Measurements from ENCODE around the gene CHURC1. TPM values are rescaled to one million over a fixed set of nuclear protein-coding genes. Genes with fewer than 3 reads are reported as not detected.
A peak's percentile ranks its signal among the peaks of the same experiment; 100 is the strongest.

CHURC1 gene
- total RNA-seq, 1 donor from 2014 or later, result 44.4 TPM

- H3K4me1 Mint-ChIP-seq (ENCODE audit: low read depth), result peaks cover 3% of the 10 kb centered on the region
- no peak overlapping the region for H3K27ac Mint-ChIP-seq
- no peaks in the 10 kb centered on the region for H3K27me3 Mint-ChIP-seq (ENCODE audit: low read depth)
- H3K36me3 Mint-ChIP-seq (ENCODE audit: low read depth), result no peaks in the 10 kb centered on the region
- DNase-seq (ENCODE audit: low spot score), result no peak
- intact Hi-C loops (cut with micrococcal nuclease), result no loop called here
- H3K9me3 Mint-ChIP-seq, result no peaks in the 10 kb centered on the region
- H3K4me3 Mint-ChIP-seq (ENCODE audit: low read depth), result no peak overlapping the region
These were observed 42.6 kb downstream of the CHURC1 start for GRCh38 chr14:64956697-64957406.

- intact Hi-C loops (cut with micrococcal nuclease), result no loop called here
- Mint-ChIP-seq H3K4me1 (ENCODE audit: low read depth) (no peaks in the 10 kb centered on the region), H3K9me3 (no peaks in the 10 kb centered on the region), H3K36me3 (ENCODE audit: low read depth) (no peaks in the 10 kb centered on the region), H3K27ac (no peak overlapping the region), H3K4me3 (ENCODE audit: low read depth) (no peak overlapping the region), H3K27me3 (ENCODE audit: low read depth) (no peaks in the 10 kb centered on the region)
- no peak for DNase-seq (ENCODE audit: low spot score)
These were observed 43.9 kb downstream of the CHURC1 start for GRCh38 chr14:64958201-64958600.

GRCh38 chr14:64958743-64959142 is 44.5 kb downstream of the CHURC1 start:
- no peak for DNase-seq (ENCODE audit: low spot score)
- no peak overlapping the region for H3K27ac Mint-ChIP-seq
- H3K9me3 Mint-ChIP-seq, result no peaks in the 10 kb centered on the region
- H3K4me1 Mint-ChIP-seq (ENCODE audit: low read depth), result no peaks in the 10 kb centered on the region
- no peaks in the 10 kb centered on the region for H3K27me3 Mint-ChIP-seq (ENCODE audit: low read depth)
- intact Hi-C loops (cut with micrococcal nuclease), result no loop called here
- no peaks in the 10 kb centered on the region for H3K36me3 Mint-ChIP-seq (ENCODE audit: low read depth)
- H3K4me3 Mint-ChIP-seq (ENCODE audit: low read depth), result no peak overlapping the region

- Mint-ChIP-seq H3K4me1 (ENCODE audit: low read depth) (no peaks in the 10 kb centered on the region), H3K27ac (no peak overlapping the region), H3K27me3 (ENCODE audit: low read depth) (no peaks in the 10 kb centered on the region), H3K4me3 (ENCODE audit: low read depth) (no peak overlapping the region), H3K9me3 (no peaks in the 10 kb centered on the region), H3K36me3 (ENCODE audit: low read depth) (no peaks in the 10 kb centered on the region)
- no peak for DNase-seq (ENCODE audit: low spot score)
- intact Hi-C loops (cut with micrococcal nuclease), result no loop called here
These were observed 46.6 kb downstream of the CHURC1 start for GRCh38 chr14:64960762-64961276.

- no peaks in the 10 kb centered on the region for H3K36me3 Mint-ChIP-seq (ENCODE audit: low read depth)
- H3K4me3 Mint-ChIP-seq (ENCODE audit: low read depth), result no peak overlapping the region
- no peaks in the 10 kb centered on the region for H3K27me3 Mint-ChIP-seq (ENCODE audit: low read depth)
- no peak for DNase-seq (ENCODE audit: low spot score)
- no peak overlapping the region for H3K27ac Mint-ChIP-seq
- intact Hi-C loops (cut with micrococcal nuclease), result no loop called here
- no peaks in the 10 kb centered on the region for H3K9me3 Mint-ChIP-seq
- no peaks in the 10 kb centered on the region for H3K4me1 Mint-ChIP-seq (ENCODE audit: low read depth)
These were observed 49.4 kb downstream of the CHURC1 start for GRCh38 chr14:64963611-64964010.

- peaks cover 4% of the 10 kb centered on the region for H3K27me3 Mint-ChIP-seq (ENCODE audit: low read depth)
- H3K9me3 Mint-ChIP-seq, result no peaks in the 10 kb centered on the region
- no peak overlapping the region for H3K4me3 Mint-ChIP-seq (ENCODE audit: low read depth)
- H3K36me3 Mint-ChIP-seq (ENCODE audit: low read depth), result no peaks in the 10 kb centered on the region
- intact Hi-C loops (cut with micrococcal nuclease), result no loop called here
- no peak overlapping the region for H3K27ac Mint-ChIP-seq
- no peak for DNase-seq (ENCODE audit: low spot score)
- no peaks in the 10 kb centered on the region for H3K4me1 Mint-ChIP-seq (ENCODE audit: low read depth)
These were observed 51.2 kb downstream of the CHURC1 start for GRCh38 chr14:64965356-64966000.

- no peak overlapping the region for H3K4me3 Mint-ChIP-seq (ENCODE audit: low read depth)
- intact Hi-C loops (cut with micrococcal nuclease), result no loop called here
- no peak for DNase-seq (ENCODE audit: low spot score)
- H3K27me3 Mint-ChIP-seq (ENCODE audit: low read depth), result peaks cover 11% of the 10 kb centered on the region
- no peaks in the 10 kb centered on the region for H3K9me3 Mint-ChIP-seq
- no peaks in the 10 kb centered on the region for H3K4me1 Mint-ChIP-seq (ENCODE audit: low read depth)
- no peaks in the 10 kb centered on the region for H3K36me3 Mint-ChIP-seq (ENCODE audit: low read depth)
- H3K27ac Mint-ChIP-seq, result no peak overlapping the region
These were observed 52.7 kb downstream of the CHURC1 start for GRCh38 chr14:64966976-64967375.

GRCh38 chr14:64968167-64968566 is 53.9 kb downstream of the CHURC1 start:
- Mint-ChIP-seq H3K4me3 (ENCODE audit: low read depth) (no peak overlapping the region), H3K4me1 (ENCODE audit: low read depth) (peaks cover 3% of the 10 kb centered on the region), H3K27me3 (ENCODE audit: low read depth) (peaks cover 11% of the 10 kb centered on the region), H3K27ac (no peak overlapping the region), H3K9me3 (no peaks in the 10 kb centered on the region), H3K36me3 (ENCODE audit: low read depth) (no peaks in the 10 kb centered on the region)
- no peak for DNase-seq (ENCODE audit: low spot score)
- intact Hi-C loops (cut with micrococcal nuclease), result no loop called here

- H3K4me3 Mint-ChIP-seq (ENCODE audit: low read depth), result no peak overlapping the region
- no peak for DNase-seq (ENCODE audit: low spot score)
- intact Hi-C loops (cut with micrococcal nuclease), result no loop called here
- H3K4me1 Mint-ChIP-seq (ENCODE audit: low read depth), result peaks cover 3% of the 10 kb centered on the region
- no peaks in the 10 kb centered on the region for H3K9me3 Mint-ChIP-seq
- peaks cover 11% of the 10 kb centered on the region for H3K27me3 Mint-ChIP-seq (ENCODE audit: low read depth)
- H3K36me3 Mint-ChIP-seq (ENCODE audit: low read depth), result no peaks in the 10 kb centered on the region
- no peak overlapping the region for H3K27ac Mint-ChIP-seq
These were observed 54.4 kb downstream of the CHURC1 start for GRCh38 chr14:64968651-64969050.

- H3K4me1 Mint-ChIP-seq (ENCODE audit: low read depth), result peaks cover 3% of the 10 kb centered on the region
- intact Hi-C loops (cut with micrococcal nuclease), result no loop called here
- no peak for DNase-seq (ENCODE audit: low spot score)
- no peak overlapping the region for H3K27ac Mint-ChIP-seq
- no peaks in the 10 kb centered on the region for H3K9me3 Mint-ChIP-seq
- H3K36me3 Mint-ChIP-seq (ENCODE audit: low read depth), result no peaks in the 10 kb centered on the region
- H3K27me3 Mint-ChIP-seq (ENCODE audit: low read depth), result peaks cover 11% of the 10 kb centered on the region
- no peak overlapping the region for H3K4me3 Mint-ChIP-seq (ENCODE audit: low read depth)
These were observed 55.8 kb downstream of the CHURC1 start for GRCh38 chr14:64970041-64970440.

- intact Hi-C loops (cut with micrococcal nuclease), result no loop called here
- Mint-ChIP-seq H3K9me3 (no peaks in the 10 kb centered on the region), H3K4me3 (ENCODE audit: low read depth) (peak overlapping the region; percentile 70), H3K27ac (no peak overlapping the region), H3K27me3 (ENCODE audit: low read depth) (peaks cover 11% of the 10 kb centered on the region), H3K36me3 (ENCODE audit: low read depth) (no peaks in the 10 kb centered on the region), H3K4me1 (ENCODE audit: low read depth) (peaks cover 3% of the 10 kb centered on the region)
- DNase-seq (ENCODE audit: low spot score), result no peak
These were observed 56.7 kb downstream of the CHURC1 start for GRCh38 chr14:64970776-64971477.

- no peaks in the 10 kb centered on the region for H3K9me3 Mint-ChIP-seq
- no peak for DNase-seq (ENCODE audit: low spot score)
- H3K27ac Mint-ChIP-seq, result no peak overlapping the region
- H3K4me1 Mint-ChIP-seq (ENCODE audit: low read depth), result peaks cover 3% of the 10 kb centered on the region
- H3K27me3 Mint-ChIP-seq (ENCODE audit: low read depth), result peaks cover 11% of the 10 kb centered on the region
- intact Hi-C loops (cut with micrococcal nuclease), result no loop called here
- H3K36me3 Mint-ChIP-seq (ENCODE audit: low read depth), result no peaks in the 10 kb centered on the region
- peak overlapping the region; percentile 70 for H3K4me3 Mint-ChIP-seq (ENCODE audit: low read depth)
These were observed 57.3 kb downstream of the CHURC1 start for GRCh38 chr14:64971491-64971942.
